Testis (tissue), 2 donors: ENCODE data around the gene SLC9C1.

ENCODE experiments used
- CTCF ChIP-seq, 3 experiments: fragments of 450-650 bp in 2 of 3; fragments of 200-600 bp in 1 of 3; sonication (generic) in 1 of 3; IDR thresholded peaks; one replicate each; pipeline ENCODE4 v1.5.1; 2016 to 2019; ENCODE audit warnings: antibody characterized with exemption in 3 of 3, mild to moderate bottlenecking in 2 of 3, moderate library complexity in 1 of 3
- POLR2A ChIP-seq: fragments of 450-650 bp; IDR thresholded peaks from one replicate; pipeline ENCODE4 v1.6.1; 2017; ENCODE audit warnings: antibody characterized with exemption, mild to moderate bottlenecking, moderate library complexity

GRCh38 chr3:112315791-112316190, 21.8 kb upstream of the SLC9C1 start:
- no peak for TF ChIP-seq POLR2A
- no peak for TF ChIP-seq CTCF (IDR thresholded peaks at IDR 0.05)
